ENCODE data around the gene B3GAT2. TPM values are rescaled to one million over a fixed set of nuclear protein-coding genes. Genes with fewer than 3 reads are reported as not detected.

The B3GAT2 gene
- total RNA-seq, 2 donors from 2014 or later: not detected

DNA sequence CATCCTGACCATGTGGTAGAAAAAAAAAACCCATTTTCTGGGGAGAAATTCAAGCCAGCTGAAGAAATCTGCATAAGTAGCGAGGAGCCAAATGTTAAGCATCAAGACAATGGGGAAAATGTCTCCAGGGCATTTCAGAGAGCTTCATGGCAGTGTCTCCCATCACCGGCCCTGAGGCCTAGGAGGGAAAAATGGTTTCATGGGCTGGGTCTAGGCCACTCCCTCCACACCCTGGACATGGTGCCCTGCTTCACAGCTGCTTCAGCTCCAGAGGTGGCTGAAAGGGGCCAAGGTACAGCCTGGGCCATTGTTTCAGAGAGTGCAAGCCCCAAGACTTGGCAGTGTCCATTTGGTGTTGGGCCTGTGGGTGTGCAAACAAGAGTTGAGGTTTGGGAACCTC lies 34.4 kb upstream of the B3GAT2 start:
- no peak overlapping the region for H3K9ac ChIP-seq (ENCODE audit: low read depth in 2 of 2, low read length in 2 of 2)
- no peak for DNase-seq
- no peaks in the 10 kb centered on the region for H3K27me3 ChIP-seq
- no peaks in the 10 kb centered on the region for H3K9me3 ChIP-seq
- H3K4me1 ChIP-seq: no peaks in the 10 kb centered on the region
- no peak overlapping the region for H3K4me3 ChIP-seq
- H3K36me3 ChIP-seq: no peaks in the 10 kb centered on the region
- intact Hi-C loops (cut with DNase I): no loop called here
- H3K27ac ChIP-seq: no peak overlapping the region
- TF ChIP-seq, protein P1, sequence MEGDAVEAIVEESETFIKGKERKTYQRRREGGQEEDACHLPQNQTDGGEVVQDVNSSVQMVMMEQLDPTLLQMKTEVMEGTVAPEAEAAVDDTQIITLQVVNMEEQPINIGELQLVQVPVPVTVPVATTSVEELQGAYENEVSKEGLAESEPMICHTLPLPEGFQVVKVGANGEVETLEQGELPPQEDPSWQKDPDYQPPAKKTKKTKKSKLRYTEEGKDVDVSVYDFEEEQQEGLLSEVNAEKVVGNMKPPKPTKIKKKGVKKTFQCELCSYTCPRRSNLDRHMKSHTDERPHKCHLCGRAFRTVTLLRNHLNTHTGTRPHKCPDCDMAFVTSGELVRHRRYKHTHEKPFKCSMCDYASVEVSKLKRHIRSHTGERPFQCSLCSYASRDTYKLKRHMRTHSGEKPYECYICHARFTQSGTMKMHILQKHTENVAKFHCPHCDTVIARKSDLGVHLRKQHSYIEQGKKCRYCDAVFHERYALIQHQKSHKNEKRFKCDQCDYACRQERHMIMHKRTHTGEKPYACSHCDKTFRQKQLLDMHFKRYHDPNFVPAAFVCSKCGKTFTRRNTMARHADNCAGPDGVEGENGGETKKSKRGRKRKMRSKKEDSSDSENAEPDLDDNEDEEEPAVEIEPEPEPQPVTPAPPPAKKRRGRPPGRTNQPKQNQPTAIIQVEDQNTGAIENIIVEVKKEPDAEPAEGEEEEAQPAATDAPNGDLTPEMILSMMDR (IDR thresholded peaks at IDR 0.05): no peak

DNA sequence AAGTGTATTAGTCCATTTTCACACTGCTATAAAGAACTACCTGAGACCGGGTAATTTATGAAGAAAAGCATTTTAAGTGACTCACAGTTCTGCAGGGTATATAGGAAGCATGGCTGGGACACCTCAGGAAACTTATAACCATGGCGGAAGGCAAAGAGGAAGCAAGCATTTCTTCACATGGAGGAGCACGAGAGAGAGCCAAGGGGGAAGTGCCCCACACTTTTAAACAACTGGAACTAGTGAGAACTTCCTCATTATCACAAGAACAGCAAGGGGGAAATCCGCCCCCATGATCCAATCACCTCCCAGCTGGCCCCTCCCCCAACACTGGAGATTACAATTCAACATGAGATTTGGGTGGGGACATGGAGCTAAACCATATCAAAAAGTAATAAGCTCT lies 28.3 kb upstream of the B3GAT2 start:
- Histone ChIP-seq H3K9ac (ENCODE audit: low read depth in 2 of 2, low read length in 2 of 2) (no peak overlapping the region), H3K36me3 (no peaks in the 10 kb centered on the region), H3K4me1 (no peaks in the 10 kb centered on the region), H3K27ac (no peak overlapping the region), H3K4me3 (no peak overlapping the region), H3K27me3 (no peaks in the 10 kb centered on the region), H3K9me3 (no peaks in the 10 kb centered on the region)
- TF ChIP-seq, protein P1 (IDR thresholded peaks at IDR 0.05): no peak
- no peak for DNase-seq
- intact Hi-C loops (cut with DNase I): no loop called here

DNA sequence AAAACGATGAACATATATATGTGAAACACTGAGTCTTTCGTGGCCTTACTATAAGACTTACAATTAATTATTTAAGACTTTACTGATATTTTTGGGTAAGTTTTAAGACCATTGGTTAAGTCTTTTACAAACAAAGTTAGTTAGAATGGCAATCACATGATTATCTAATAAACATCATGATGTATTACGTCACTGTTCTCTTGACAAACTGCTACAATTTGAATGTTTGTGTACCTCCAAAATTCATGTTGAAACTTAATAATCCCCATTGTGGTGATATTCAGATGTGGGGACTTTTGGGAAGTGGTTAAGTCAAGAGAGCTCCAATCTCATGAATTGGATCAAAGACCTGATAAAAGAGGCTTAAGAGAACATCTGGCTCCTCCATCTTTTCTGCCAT lies 25.9 kb upstream of the B3GAT2 start:
- Histone ChIP-seq H3K9ac (ENCODE audit: low read depth in 2 of 2, low read length in 2 of 2) (no peak overlapping the region), H3K4me3 (no peak overlapping the region), H3K4me1 (no peaks in the 10 kb centered on the region), H3K9me3 (no peaks in the 10 kb centered on the region), H3K27ac (no peak overlapping the region), H3K36me3 (no peaks in the 10 kb centered on the region), H3K27me3 (no peaks in the 10 kb centered on the region)
- intact Hi-C loops (cut with DNase I): no loop called here
- TF ChIP-seq, protein P1 (IDR thresholded peaks at IDR 0.05): no peak
- DNase-seq: no peak

DNA sequence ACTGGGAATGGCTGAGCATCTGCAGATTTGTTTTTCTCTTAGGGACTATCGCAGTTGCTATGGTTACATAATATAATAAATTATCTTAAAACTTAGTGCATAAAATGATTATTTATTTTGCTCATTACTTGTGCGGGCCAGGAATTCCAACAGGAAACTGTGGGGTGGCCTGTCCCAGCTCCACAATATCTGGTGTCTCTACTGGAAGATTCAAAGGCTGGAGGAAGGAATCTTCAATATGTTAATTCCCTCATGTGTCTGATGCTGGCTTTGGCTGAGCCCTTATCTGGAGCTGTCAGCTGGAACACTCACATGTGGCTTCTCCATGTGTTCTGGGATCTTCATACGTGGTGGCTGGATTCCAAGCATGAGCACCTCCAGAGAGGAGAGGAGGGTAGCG lies 23.9 kb upstream of the B3GAT2 start:
- Histone ChIP-seq H3K9me3 (no peaks in the 10 kb centered on the region), H3K4me3 (no peak overlapping the region), H3K27me3 (no peaks in the 10 kb centered on the region), H3K36me3 (no peaks in the 10 kb centered on the region), H3K27ac (no peak overlapping the region), H3K9ac (ENCODE audit: low read depth in 2 of 2, low read length in 2 of 2) (no peak overlapping the region), H3K4me1 (no peaks in the 10 kb centered on the region)
- intact Hi-C loops (cut with DNase I): no loop called here
- TF ChIP-seq, protein P1 (IDR thresholded peaks at IDR 0.05): no peak
- no peak for DNase-seq

DNA sequence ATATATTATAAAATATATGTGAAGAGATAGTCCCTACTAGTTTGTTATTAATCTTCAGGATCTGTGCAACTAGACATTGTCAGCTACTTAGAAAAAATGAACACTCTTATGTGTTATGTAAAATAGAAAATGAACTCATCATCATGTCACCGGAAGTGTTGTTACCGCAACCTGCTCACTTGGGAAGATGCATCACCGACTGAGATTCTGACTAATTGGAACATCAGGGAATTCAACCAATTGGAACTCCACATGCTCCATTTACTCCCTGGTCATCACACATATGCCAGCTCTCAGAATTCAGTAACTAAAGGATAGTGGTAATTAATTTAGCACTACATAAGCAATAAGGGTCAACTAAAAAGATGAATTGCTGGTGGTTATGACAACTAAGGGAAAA lies 16.7 kb upstream of the B3GAT2 start:
- H3K9me3 ChIP-seq: no peaks in the 10 kb centered on the region
- H3K27ac ChIP-seq: no peak overlapping the region
- H3K4me1 ChIP-seq: no peaks in the 10 kb centered on the region
- TF ChIP-seq, protein P1 (IDR thresholded peaks at IDR 0.05): no peak
- H3K9ac ChIP-seq (ENCODE audit: low read depth in 2 of 2, low read length in 2 of 2): no peak overlapping the region
- no peaks in the 10 kb centered on the region for H3K36me3 ChIP-seq
- DNase-seq: no peak
- intact Hi-C loops (cut with DNase I): no loop called here
- H3K4me3 ChIP-seq: no peak overlapping the region
- H3K27me3 ChIP-seq: no peaks in the 10 kb centered on the region

DNA sequence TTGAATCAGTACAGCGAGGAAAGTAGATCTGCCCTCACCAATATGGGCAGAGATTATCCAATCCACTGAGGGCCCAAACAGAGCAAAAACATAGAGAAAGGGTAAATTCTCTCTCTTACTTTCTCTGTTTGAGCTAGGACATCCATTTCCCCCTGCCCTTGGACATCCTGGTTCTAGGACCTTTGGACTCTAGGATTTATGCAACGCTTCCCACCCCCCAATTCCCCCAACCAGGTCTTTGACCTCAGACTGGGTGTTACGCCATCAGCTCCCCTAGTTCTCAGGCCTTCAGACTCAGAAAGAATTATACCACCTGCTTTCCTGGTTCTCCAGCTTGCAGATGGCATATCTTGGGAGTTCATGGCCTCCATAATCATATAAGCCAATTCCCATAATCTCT lies 10.2 kb upstream of the B3GAT2 start:
- H3K27me3 ChIP-seq: no peaks in the 10 kb centered on the region
- TF ChIP-seq, protein P1 (IDR thresholded peaks at IDR 0.05): no peak
- H3K36me3 ChIP-seq: no peaks in the 10 kb centered on the region
- no peaks in the 10 kb centered on the region for H3K9me3 ChIP-seq
- H3K27ac ChIP-seq: no peak overlapping the region
- H3K4me1 ChIP-seq: no peaks in the 10 kb centered on the region
- intact Hi-C loops (cut with DNase I): no loop called here
- no peak for DNase-seq
- H3K9ac ChIP-seq (ENCODE audit: low read depth in 2 of 2, low read length in 2 of 2): no peak overlapping the region
- H3K4me3 ChIP-seq: no peak overlapping the region
